GM19397 (cell line): ENCODE measurements around the gene CAMTA1.

Experiments used
- ATAC-seq: cut with Tn5 transposase; IDR thresholded peaks from one replicate; pipeline ENCODE4 v1.9.1; 2021; ENCODE audit warnings: mild to moderate bottlenecking, moderate library complexity; ENCODE audit not compliant: unreplicated experiment

CAMTA1 gene

DNA sequence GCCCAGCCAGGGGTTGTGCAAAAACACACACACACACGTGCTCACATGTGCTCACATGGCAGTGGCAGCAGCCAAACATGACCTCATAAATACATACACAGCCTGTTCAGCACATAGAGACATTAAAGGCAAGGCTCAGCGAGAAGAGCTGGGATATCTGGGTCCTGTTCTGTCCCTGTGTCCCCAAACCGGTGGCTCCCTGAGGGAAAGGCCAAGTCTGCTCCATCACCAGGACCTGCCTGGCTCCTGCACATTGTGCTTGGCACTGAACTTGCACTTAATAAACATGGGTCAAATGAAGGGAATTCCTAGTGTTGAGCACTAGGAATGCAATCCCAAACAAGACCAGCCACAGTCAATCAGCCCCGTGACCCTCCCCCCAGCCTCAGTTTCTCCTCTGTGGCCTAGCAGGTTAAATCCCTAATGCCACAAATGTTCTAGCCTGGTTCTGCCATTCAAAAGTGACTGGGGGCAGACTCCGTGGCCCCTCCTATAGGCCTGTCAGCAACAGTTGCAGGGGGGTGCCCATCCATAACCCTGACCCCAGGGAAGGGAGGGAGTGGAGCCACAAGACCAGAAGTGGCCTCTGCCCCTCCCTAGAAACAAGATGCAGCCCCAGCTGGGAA is 825.0 kb downstream of the CAMTA1 start:
- no peak for ATAC-seq

DNA sequence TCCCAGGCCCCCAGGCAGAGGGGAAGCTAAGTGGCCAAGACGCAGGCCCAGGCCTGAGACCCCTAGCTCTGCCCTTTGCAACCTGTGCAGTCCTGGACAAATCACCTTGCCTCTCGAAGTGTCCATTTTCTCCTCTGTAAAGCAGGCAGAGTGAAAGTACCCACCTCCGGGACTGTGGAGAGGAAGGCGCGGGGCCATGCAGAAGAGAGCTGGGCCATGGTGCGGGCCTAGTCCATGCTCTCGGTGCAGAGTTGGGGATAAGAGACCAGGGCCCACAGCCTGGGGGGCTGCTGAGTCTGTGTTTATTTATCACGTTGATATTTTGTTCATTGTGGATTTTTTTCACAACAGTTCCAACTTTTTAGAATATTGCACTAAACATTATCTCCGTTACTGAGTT is 825.7 kb downstream of the CAMTA1 start:
- no peak for ATAC-seq

DNA sequence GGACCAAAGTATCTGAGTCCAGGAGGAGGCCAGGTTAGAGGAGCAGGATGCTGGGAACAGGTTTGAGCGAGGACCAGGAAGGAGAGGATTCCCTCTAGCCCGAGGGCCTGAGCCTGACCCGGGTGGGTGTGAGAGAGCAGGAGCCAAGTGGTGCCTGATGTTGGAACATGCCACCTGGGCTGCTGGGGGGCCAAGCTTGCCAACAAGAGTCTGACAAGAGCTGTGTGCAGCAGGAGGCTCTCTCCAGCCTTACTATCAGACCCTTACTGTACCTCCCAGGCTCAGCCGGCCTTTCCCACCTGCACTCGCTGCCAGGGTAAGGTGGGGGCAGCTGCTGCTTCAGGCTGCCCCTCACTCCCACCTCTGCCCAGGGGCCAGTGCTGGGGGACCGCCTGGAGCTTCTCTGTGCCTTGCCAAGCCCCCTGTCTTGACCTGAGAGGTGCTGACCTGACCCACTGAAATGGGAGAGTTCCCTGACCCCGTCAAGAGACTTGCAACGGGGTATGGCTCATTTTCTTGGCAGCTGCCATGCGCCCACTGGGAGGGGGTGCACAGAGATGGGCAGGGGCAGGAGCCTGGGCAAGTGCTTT is 826.3 kb downstream of the CAMTA1 start:
- ATAC-seq = no peak

DNA sequence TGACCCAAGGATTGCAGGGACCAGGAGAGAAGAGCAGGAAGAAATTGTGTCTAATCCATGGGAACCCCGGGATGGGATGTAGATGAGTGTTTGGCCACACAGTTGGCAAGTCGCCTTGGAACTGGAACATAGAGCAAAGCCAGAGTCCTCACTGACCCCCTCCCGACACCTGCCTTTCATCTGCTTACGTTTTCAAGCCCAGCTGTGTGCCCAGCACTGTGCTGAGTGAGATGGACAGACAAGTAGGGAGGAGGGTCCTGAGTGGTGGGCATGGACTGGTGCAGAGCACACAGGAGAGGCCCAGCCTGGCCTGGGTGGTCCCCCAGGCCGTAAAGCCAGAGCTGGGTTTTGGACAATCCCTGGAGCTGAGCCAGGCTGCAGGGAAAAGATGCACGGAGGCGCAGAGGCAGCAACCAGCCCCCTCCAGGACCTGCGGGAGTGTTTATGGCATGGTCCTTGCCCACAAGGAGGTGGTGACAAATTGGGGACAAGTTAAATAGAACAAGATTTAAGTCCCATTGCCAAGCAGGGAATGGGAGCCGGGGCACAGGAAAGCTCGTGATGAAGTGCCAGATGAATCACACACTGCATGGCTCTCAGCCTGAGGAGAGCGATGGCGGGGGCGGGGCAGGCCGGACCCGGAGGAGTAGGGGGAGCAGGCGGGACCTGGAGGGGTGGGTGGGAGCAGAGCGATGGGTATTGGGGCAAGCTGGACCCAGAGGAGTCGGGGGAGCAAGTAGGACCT is 828.0 kb downstream of the CAMTA1 start:
- no peak for ATAC-seq

DNA sequence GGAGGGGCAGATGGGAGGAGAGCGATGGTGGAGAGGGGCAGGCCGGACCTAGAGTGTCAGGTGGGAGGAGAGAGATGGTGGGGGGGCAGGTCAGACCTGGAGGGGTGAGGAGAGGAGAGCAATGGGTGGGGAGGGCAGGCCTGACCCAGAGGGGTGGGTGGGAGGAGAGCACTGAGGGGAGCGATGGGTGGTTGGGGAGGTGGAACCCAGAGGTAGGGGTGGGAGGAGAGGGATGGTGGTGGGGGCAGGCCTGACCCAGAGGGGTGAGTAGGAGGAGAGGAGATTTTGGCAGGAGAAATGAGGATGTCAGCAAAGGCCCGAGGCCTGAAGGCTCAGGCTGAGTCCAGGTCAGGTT is 828.6 kb downstream of the CAMTA1 start:
- ATAC-seq = no peak

DNA sequence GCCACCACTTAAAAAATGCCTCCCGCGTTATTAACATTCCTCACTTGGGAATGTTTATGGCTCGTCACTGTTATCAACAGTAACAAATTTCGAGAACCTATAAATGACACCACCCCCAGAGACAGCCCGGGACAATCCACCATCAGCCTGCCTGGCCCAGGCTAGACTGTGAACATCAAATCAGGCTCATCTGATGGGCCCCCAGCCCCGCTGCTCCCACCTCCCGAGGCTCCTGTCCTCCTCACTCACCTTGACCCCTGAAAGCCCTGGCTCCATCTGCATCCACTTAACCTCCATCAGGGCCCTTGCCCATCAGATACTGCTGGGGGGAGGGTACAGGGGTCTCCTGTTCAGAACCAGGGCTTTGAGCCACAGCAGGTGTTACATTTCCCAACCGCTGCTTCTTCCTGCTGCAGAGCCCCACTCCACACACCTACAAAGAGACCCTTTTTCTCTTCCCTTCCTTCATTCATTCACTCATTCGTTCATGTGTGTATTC is 829.4 kb downstream of the CAMTA1 start:
- no peak for ATAC-seq

DNA sequence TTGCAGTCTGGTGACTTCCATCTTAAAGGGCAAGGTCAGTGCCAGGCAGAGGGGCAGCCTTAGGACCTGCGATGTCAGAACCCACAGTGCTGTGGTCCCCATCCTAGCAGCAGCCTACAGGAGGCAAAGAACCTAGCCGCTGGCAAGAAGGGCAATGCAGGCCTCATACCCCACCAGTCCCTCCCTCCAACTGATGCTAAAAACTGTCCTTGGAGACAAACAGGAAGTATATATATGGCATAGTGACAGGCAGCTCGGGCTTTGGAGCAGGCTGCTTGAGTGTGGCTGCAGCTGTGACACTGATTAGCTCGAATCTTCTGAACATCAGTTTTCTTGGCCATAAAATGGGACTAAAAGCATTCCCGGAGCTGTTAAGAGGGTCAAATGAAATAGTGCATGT is 829.9 kb downstream of the CAMTA1 start:
- no peak for ATAC-seq

DNA sequence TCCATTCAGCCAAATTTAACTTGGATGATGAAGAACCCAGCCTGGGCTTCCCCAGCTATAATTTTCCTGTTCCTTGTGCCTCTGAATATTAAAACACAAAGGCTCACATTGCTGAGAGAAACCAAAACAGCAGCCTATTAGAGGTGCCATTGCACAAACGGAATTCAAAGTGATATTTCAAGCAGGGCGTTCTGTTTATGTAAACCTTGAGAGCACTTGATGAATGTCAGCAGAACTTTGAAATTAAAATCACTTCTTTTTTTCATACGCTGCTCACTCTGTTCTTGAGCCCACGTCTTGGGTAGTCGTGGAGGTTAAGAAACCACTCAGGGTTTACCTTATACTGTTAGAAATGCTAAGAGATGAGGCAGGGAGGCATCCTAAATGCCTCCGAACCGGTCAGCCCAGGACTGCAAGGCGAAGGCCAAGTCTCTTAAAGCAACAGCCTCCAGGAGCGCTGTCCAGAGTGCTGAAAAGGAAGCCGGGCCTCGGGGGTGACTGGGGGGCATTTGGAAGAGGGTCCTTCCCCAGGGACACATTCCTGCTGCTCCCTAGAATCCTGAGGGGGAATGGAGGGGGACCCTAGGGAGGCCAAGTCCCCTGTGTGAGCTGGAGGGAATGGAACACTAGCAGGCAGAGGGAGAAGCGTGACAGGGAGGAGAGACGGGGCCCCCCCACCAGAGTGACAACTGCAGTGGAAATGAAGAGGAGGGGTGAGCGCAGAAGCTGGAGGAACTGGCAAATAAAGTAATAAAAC is 831.0 kb downstream of the CAMTA1 start:
- ATAC-seq = no peak

DNA sequence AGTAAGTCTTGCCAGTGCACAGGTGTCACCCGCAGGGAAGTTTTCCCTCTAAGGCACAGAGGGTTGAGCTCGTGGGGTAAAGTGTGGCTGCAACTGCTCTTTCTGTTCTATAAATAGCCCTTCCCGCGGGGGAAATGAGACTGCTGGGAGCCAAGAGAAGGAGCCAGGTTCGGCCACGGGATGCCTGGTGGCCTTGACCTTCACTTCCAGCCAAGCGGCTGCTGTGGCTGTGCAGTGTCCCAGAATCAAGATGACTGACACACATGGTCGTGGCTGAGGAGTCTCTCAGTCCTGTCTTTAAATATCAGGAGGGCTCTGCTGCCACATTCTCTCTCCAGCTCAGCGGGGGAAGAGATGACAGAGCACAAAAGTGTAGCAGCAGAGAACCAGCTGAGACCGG is 831.7 kb downstream of the CAMTA1 start:
- no peak for ATAC-seq

DNA sequence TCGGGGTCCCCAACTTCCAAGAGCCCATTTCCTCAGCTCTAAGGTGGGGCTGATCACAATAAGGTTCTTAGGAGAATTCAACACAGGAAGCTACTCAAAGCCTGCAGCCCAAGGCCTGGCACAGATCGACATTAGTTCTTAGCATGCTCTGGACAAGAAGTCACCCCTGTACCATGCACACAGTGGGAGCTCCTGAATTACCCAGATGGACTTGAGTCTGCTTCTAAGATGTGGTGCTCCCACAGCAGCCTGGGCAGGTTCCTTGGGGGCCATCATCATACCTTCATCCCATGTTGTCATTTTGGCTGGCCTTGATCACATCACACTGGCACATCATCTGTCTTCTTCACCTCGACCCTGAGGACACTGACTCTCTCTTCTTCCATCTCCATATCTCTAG is 832.6 kb downstream of the CAMTA1 start:
- no peak for ATAC-seq

DNA sequence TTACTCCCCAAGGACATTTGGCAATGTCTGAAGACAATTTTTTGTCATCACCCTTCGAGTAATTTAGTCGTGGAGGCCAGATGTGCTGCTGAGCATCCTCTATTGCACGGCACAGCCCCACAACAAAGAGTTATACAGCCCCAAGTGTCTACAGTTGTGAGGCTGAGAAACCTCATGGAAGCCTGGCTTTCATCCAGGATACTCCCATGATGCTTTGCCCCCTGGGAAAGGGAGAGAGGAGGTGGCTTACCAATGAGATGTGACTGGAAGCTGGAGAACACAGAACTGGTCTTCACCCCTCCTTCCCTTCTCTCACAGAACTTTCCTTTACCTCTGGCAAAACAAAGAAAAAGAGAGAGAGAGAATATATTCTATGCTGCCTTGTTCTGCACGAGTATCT is 834.9 kb downstream of the CAMTA1 start:
- ATAC-seq = no peak

DNA sequence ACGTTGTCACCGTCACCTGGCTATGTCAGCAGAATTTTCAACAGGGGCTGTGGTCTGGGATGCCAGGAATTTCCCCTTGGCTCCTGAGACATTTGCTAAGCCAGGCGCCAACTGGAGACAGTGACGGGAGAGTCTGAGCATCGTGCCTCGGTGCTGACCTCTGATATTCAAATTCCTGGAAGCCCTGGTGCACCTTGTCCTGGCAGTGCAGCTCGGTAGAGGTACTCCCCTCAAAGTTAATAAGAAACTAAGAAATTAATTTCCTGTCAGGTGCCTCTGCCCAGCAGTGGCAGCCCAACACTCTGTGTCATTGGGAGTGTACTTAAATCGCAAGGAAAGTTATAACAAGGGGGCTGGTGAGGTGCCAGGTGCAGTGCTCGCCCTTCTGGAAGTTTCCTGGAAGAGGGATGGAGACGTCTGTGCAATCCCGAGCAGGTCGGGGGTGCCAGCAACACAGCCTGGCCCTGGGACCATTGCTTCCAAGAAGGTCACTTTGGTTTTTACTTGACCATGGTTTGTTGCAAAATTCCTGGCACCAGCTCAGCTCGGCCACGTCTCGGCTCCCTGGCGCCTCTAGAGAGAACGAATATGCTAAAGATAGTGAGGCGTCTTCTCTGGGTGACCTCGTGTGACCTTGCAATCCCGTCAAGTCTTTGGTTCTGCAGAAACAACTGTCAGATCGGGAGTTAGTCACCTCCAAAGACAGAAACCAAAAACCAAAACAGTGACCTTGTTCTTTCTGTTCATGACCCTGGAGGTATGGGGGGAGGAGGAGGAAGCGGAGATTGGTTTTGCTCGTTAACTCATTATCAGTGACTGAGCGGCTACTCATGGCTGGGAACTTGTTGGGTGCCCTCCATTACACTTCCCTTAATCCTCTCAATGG is 836.3 kb downstream of the CAMTA1 start:
- no peak for ATAC-seq

DNA sequence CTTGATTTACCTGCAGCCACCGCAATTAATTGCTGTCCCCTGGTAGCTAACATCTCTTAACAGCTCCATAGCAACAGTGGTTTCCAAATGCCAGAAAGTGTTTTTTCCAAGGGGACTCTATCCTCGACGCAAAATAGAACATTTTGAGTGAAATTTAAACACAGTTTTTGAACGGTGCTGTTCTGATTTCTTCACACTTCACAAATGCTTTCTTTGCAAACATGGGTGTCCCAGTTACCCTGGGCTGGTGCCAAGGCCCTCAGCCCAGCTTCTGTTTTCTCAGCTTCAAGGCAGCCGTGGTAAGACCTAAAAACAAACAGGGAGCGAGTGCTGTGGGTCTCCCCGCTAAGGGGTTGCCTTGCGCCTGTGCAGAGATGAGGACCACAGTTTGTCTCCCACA is 838.6 kb downstream of the CAMTA1 start:
- ATAC-seq = no peak

DNA sequence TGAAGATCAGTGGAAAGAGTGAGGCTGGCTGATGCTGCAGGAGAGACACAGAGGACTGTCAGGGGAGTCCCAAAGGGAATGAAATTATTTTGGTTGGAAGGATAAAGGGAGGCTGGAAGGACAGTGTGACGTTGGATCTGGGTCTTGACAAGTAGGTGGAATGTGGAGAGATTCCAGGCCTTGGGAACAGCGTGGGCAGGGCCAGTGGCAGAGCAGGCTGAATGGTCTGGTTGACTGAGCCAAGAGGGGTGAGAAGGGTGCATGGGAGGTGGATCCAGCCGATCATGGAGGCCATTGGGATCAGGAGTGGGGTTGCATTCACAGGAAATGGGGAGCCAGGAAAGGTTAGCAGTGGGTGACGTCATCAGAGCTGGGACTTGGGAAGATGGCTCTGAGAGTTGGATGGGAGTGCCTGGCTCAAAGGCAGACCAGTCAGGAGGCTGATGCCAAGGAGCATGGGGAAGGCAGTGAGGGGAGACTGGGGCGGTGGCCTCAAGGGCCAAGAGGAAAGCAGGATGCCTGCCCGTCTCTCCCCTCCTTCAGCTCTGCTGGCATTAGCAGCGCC is 839.6 kb downstream of the CAMTA1 start:
- no peak for ATAC-seq

DNA sequence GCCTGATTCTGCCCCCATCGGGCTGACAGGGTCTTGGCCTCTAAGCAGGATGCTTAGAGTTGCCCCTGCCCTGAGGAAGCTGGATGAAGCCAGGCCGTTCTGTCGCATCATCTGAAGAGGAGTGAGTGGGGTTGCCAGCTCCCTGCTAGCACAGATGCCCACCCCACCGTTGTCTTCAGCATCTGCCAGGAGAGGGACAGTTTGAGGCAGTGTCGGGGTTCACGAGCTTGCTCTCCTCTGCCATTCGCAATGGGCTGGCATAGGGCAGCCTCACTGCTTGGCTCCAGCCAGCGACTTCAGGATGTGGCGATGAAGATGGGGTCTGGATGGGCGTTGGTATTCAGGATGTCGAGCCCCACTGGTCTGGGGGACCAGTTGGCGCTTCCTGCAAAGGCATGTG is 840.1 kb downstream of the CAMTA1 start:
- ATAC-seq = no peak

DNA sequence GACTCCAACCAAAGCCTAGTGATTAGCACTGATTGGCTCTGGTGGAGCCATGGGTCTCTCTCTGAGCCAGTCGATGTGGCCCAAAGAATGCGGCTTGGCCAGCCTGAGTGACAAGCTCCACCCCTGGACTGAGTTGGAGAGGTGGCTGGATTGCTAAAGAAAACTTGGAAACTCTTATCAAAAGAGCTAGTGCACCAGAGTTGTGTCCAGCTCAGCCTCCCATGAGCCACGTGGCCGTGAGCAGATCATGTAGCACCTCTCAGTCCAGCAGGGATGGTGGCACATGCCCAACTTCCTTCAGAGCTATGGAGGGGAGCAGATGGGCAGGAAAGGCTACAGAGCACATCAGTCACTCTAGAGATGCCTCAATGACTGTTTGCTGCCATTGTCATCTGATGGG is 843.0 kb downstream of the CAMTA1 start:
- ATAC-seq = no peak

DNA sequence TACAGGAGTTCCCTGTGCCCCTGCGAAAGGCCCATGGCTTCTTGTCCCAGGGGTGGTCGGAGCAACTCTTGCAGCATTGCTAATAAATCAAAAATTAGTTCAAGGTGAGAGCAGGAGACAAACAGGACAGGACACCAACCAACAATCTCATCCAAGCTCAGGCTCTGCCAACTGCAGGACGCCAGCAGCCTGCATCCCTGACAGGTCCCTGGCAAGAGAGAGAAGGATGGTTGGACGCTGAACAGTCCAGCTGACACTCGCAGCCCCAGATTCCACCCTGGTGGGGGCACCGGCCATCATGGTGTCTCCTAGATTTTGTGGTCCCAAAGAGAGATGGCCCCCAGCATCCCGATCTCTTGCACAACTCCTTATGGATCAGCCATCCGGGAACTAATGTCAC is 843.8 kb downstream of the CAMTA1 start:
- ATAC-seq = no peak

DNA sequence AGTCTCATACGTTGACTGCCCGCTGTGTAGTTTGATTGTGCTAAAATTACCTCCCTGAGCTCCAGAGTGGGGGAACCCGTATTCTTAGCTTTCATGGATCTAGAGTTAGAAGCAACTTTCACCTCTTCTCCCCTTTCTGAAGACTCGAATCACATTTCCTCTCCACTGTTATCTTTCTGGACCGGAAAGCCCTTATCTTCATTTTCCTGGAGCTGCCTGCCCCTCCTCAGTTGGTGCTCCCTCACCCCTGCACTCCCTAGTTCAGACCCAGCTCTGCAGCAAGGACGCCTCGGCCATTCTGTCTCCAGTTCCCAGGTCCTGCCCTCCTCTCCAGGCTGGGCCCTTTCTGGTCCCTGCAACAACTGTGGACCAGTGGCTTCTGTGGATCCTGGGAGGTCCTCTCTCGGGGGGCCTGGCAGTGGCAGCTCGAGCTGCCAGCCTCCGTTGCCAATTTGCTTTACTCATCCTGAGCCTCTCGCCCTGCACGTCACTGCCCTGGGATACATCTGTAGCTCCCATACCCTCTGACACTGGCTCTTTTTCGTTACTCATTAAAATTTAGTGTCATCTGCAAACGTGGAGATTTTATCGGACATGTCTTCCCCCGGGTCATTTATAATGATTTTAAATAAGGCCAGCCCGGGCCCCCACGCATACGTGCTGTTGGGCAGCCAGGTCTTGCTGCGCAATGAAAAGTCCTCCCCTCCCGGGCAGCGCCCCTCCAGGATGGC is 844.4 kb downstream of the CAMTA1 start:
- no peak for ATAC-seq

DNA sequence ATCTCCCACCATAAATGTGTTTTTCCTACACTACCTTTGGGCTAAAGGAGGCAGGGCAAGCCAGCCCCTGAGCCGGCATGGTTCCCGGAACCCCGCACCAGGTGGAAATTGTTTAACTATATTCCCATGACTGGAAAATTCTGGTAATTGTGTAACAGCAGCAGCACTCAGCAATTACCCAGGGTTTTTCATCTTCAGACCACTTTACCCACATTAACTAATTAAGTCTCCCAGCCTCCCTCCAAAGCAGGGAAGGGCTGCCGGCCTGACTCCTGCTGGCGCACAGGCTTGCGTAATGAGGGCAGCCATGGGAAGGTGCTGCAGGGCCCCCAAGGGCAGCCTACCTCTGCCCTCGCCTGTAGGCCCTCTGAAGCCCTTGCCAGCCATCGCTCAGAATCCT is 845.1 kb downstream of the CAMTA1 start:
- no peak for ATAC-seq

DNA sequence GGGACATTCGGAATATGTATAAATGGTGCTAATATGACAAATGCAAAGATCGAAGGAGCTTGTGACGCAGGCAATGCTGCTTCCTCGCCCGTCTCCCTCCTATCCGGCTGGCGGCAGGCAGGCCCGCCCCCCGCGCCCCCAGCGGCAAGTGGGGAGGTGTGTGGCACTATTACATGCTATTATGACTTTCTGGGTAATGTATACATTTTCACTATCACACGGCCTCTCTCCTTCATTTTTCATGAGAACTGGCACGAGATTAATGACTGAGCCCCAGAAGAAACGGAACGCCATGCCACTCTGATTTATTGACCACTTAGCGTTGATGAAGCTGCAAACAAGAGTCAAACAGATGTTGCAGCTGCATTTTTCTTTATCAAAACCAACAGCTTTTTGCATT is 846.9 kb downstream of the CAMTA1 start:
- no peak for ATAC-seq
